Liver (tissue), 3 donors: ENCODE results near the gene P2RY8.
"Not testable (repeated sequence)": the region's sequence is repeated elsewhere in the genome, so short reads cannot be mapped to it uniquely, and the experiment has no call there.

Experiments
- ATF3 ChIP-seq: IDR thresholded peaks from 2 replicates; pipeline ENCODE4 v1.6.1; 2016; ENCODE audit warnings: antibody characterized with exemption
- CTCF ChIP-seq: fragments of 150-350 bp; IDR thresholded peaks from 2 replicates; pipeline ENCODE4 v1.5.1; 2017; ENCODE audit warnings: improper control_type of control experiment, low read depth, low read length; ENCODE audit not compliant: missing input control
- FOXA1 ChIP-seq: IDR thresholded peaks from 2 replicates; pipeline ENCODE4 v1.6.1; 2016; ENCODE audit warnings: antibody characterized with exemption
- GABPA ChIP-seq, 2 donors: IDR thresholded peaks in 1 of 2; conservative IDR thresholded peaks in 1 of 2; 2 replicates each; pipeline ENCODE4 v1.6.1; 2016; ENCODE audit warnings: antibody characterized with exemption in 2 of 2, mild to moderate bottlenecking in 1 of 2, moderate library complexity in 1 of 2
- JUND ChIP-seq, 2 donors: IDR thresholded peaks; 2 replicates each; pipeline ENCODE4 v1.6.1; 2016; ENCODE audit warnings: antibody characterized with exemption in 2 of 2
- MAX ChIP-seq: IDR thresholded peaks from 2 replicates; pipeline ENCODE4 v1.6.1; 2016; ENCODE audit warnings: antibody characterized with exemption
- NR2F2 ChIP-seq: IDR thresholded peaks from 2 replicates; pipeline ENCODE4 v1.6.1; 2016; ENCODE audit warnings: antibody characterized with exemption
- RAD21 ChIP-seq, 2 donors: IDR thresholded peaks; 2 replicates each; pipeline ENCODE4 v1.6.1; 2016; ENCODE audit warnings: antibody characterized with exemption in 2 of 2, mild to moderate bottlenecking in 2 of 2
- REST ChIP-seq: IDR thresholded peaks from 2 replicates; pipeline ENCODE4 v1.6.1; 2016; ENCODE audit warnings: antibody characterized with exemption, mild to moderate bottlenecking
- SP1 ChIP-seq: IDR thresholded peaks from 2 replicates; pipeline ENCODE4 v1.6.1; 2018; ENCODE audit warnings: antibody characterized with exemption, mild to moderate bottlenecking
- TAF1 ChIP-seq: conservative IDR thresholded peaks from 2 replicates; pipeline ENCODE4 v1.6.1; 2016; ENCODE audit warnings: antibody characterized with exemption, mild to moderate bottlenecking
- YY1 ChIP-seq: IDR thresholded peaks from 2 replicates; pipeline ENCODE4 v1.6.1; 2016; ENCODE audit warnings: antibody characterized with exemption, mild to moderate bottlenecking
- ZBTB33 ChIP-seq: IDR thresholded peaks from 2 replicates; pipeline ENCODE4 v1.6.1; 2016; ENCODE audit warnings: antibody characterized with exemption
- donor health status: healthy.
- donor health status: healthy.

GRCh38 chrX:1448573-1449001, 88.4 kb downstream of the P2RY8 start:
- TF ChIP-seq NR2F2; CTCF; RAD21 (IDR thresholded peaks at IDR 0.05); GABPA (IDR thresholded peaks at IDR 0.05 in 1 of 2, conservative IDR thresholded peaks at IDR 0.05 in 1 of 2); YY1; REST; MAX; FOXA1; TAF1; ATF3; JUND (IDR thresholded peaks at IDR 0.05); ZBTB33; SP1: not testable (repeated sequence)
